ENCODE data around the gene KRTAP10-9.

DNA sequence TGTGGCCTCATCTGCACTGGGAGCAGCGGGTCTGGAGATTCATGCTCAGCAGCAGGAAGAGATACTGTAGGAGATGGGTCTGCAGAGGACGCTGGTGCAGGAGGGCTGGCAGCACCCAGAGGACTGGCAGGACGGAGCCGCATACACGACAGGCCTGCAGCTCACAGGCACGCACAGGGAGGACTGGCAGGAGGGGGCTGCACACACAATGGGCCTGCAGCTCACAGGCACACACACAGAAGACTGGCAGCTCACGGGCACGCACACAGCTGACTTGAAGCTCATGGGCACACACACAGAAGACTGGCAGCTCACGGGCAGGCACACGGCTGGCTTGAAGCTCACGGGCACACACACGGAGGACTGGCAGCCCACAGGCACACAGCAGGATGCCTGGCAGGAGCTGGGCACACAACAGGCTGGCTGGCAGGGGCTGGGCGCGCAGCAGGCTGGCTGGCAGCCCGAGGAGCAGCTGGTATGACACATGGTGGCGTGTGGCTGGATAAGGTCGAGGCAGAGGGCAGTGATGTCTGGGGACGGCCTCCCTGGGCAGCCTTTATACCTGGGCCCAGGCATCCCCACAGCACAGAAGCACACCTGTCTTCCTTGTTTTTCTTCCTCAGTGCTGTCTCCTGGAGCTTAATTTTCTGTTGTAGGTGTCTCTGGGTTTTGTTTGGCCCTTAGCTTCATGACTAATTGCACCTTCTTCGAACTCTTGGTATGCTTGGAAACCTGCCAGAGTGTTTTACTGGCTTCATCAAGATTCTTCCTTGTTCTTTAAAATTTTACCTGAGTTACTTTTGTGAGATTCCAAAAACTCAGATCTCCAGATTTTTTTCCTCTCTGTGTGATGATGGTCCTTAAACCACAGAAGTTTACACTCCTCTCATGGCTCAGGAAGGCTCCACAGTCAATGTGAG, 39.8 kb downstream of the KRTAP10-9 start, which contains the start of gene KRTAP12-2:
- TF ChIP-seq, protein P1, sequence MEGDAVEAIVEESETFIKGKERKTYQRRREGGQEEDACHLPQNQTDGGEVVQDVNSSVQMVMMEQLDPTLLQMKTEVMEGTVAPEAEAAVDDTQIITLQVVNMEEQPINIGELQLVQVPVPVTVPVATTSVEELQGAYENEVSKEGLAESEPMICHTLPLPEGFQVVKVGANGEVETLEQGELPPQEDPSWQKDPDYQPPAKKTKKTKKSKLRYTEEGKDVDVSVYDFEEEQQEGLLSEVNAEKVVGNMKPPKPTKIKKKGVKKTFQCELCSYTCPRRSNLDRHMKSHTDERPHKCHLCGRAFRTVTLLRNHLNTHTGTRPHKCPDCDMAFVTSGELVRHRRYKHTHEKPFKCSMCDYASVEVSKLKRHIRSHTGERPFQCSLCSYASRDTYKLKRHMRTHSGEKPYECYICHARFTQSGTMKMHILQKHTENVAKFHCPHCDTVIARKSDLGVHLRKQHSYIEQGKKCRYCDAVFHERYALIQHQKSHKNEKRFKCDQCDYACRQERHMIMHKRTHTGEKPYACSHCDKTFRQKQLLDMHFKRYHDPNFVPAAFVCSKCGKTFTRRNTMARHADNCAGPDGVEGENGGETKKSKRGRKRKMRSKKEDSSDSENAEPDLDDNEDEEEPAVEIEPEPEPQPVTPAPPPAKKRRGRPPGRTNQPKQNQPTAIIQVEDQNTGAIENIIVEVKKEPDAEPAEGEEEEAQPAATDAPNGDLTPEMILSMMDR (optimal IDR thresholded peaks at IDR 0.05 in 1 of 3, IDR thresholded peaks at IDR 0.05 in 1 of 3, conservative IDR thresholded peaks at IDR 0.05 in 1 of 3; ENCODE audit: extremely low read depth in 1 of 3, insufficient read depth in 2 of 3, low read length in 3 of 3), result no peak
- TF ChIP-seq EZH2 (IDR thresholded peaks at IDR 0.05; ENCODE audit: low read length), result no peak
